Stimulated activated CD4-positive, alpha-beta T cell treated with anti-CD3 and anti-CD28 coated beads, Interleukin-2, amount 100 ng/mL, for 24 hours (primary cell): Measurements from ENCODE around the gene SLC30A2.
"Not testable (repeated sequence)": the region's sequence is repeated elsewhere in the genome, so short reads cannot be mapped to it uniquely, and the experiment has no call there.

Source experiments
- DNase-seq, 2 donors: peaks; one replicate each; pipeline ENCODE4 v3.0.0-alpha.2; 2020

The SLC30A2 gene, protein sequence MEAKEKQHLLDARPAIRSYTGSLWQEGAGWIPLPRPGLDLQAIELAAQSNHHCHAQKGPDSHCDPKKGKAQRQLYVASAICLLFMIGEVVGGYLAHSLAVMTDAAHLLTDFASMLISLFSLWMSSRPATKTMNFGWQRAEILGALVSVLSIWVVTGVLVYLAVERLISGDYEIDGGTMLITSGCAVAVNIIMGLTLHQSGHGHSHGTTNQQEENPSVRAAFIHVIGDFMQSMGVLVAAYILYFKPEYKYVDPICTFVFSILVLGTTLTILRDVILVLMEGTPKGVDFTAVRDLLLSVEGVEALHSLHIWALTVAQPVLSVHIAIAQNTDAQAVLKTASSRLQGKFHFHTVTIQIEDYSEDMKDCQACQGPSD

DNA sequence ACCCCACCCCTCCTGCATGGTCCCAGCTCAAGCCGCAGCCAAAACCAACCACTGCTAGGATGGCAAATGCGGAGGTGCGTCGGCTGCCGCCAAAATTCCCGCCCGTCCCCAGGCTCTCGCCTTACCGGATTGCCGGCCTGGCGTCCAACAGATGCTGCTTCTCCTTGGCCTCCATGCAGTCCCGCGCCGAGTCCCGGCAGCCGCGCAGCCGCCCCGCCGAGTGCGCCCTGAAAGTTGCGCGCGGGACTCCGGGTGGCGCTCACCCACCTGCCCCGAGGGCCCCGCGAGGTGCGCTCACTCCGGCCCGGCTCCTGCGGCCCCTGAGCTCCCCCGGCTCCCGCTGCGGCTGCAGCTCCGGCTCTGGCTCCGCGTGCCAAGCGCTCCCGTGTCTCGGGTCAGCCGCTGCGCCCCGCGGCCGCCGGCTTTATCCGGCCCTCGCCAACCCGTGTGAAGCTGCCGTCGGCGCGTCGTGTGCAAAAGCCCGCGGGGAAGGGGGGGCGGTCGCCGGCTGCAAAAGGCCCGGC, at the start of gene SLC30A2:
TSS of gene SLC30A2 (minus strand) at position 397 of the 524 bp plus-strand sequence. CDS start at position 175, 222 bp downstream.
- DNase-seq: peak in 1 of 2 donors; percentile 15

DNA sequence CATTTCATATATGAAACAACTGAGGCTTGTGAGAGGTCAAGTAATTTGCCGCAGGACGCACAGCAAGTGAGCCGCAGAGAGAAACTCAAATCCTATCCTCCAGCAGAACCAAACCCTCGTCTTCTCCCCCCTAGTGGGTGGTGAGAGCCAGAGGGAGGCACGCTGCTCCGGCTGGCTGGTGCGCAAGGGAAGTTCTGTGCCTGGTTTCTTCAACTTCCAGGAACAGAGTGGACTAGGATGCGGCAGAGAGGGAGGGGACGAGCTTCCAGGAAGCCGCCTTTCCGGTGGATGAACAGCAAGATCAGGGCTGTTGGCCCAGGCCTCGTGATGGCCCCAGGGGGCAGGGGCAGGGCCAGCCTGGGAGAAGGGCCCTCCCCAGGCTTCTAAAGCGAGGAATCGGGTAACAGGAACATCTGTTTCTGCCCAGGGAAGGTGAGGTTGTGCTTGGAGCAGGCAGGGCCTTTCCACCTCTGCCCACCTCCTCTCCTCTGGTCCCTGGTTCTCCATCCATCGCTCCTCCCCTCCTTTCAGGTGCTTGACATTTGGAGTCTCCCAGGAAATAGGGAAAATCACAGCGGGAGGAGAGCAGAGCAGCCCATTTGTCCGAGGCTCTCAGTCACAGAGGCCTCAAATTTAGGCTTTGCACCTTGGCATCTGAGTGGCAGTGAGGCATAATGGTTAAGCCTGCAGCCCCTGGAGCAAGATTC, 48.9 kb upstream of the SLC30A2 start:
- no peak for DNase-seq

DNA sequence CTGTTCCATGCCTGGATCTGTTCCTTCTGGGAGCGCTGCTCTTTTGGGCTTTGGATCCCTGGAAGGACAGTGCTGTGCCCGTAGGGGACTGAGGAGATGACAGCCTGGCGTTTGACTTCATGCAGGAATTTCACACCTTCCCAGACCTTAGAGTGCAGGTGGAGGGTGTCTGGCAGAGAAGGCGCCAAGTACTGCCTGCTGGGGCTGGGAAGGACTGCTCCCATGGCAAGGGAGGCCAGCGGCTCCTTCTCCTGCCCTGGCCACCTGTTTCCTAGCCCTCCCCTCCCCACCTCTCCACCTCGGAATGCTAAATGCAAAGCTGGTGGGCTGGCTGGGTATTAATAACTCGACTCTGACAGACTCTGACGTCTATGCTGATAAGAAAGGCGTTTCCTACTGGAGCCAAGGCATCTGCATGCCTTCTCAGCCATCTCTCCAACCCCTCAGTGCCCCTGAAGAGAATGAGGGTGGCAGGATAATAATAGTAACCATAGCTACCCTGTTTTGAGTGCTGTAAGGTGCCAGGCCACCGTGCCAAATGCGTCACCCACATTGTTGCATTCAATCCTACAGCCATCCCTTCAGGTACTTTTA, 48.3 kb upstream of the SLC30A2 start:
- no peak for DNase-seq

DNA sequence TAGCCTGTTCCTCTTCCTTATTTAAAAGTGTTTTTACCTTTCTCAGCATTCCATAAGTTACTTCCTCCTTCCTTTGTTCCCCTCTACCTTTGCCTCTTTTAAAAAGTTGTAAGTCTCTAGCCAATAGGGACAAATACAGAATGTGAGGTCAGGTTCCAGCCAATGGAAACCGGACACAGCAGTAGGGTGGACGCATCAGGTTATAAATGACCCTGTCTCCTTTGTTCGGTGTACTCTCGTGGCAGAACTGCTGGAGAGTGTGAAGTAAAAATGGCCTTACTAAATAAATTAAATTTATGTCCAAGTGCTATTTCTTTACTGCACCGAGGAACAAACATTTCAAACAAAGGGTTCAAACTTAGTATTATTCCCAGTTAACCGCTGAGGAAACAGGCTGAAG, 47.7 kb upstream of the SLC30A2 start:
- not testable (repeated sequence) for DNase-seq

DNA sequence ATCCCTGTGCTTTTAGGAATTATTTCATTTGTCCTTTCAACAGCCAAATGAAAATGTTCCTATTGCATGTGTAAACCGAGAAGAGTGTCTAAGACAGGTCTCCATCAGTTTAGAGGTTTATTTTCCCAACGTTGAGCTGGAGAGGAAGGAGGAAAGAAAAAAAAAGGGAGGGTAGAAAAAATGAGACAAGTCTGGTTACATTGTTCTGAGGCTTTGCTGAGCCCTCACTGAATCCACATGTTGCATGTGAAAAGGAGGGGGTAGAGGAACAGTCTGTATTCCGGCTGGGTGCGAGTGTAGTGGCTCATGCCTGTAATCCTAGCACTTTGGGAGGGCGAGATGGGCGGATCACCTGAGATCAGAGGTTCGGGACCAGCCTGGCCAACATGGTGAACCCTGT, 46.5 kb upstream of the SLC30A2 start:
- no peak for DNase-seq

DNA sequence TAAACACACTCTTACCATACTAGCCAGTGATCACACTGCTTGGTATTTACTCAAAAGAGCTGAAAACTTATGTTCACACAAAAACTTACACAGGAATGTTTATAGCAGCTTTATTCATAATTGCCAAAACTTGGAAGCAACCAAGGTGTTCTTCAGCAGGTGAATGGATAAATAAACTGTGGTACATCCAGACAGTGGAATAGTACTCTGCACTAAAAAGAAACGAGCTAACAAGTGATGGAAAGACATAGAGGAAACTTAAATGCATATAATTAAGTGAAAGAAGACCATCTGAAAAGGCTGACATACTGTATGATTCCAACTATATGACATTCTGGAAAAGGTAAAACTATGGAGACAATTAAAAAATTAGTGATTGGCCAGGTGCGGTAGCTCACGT, 45.0 kb upstream of the SLC30A2 start:
- no peak for DNase-seq

DNA sequence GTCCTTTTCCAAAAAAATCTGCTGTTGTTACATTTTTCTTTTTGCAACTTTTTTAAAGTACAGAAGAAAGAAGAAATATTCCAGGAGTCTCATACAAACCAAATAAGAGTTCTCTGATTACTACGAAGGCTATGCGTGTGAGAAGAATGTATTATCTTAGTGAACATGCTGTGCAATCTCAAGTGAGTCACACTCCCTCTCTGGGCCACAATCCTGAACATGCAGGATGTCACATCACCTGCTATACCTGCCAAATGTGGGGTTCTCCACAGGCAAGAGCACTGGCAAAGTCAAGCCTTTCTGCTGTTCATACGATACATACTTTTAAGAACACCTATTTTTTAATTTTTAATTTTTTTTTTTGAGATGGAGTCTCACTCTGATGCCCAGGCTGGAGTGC, 43.2 kb upstream of the SLC30A2 start:
- DNase-seq: no peak

DNA sequence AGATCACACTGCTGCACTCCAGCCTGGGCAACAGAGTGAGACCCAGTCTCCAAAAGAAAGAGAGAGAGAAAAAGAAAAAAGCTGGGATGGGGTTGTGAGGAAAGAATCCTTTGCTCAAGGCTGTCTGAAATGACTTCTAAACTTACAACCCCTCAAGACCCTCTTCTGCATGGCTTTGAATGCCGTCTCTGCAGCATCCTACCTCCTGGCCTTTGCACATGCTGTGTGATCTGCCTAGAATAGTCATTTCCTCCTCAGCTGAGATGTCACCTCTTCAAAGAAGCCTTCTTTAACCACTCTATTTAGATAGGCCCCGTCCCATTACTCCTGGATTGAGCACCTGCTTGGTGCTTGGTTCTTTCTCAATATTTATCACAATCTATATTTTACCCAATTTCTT, 38.9 kb upstream of the SLC30A2 start:
- DNase-seq: no peak

DNA sequence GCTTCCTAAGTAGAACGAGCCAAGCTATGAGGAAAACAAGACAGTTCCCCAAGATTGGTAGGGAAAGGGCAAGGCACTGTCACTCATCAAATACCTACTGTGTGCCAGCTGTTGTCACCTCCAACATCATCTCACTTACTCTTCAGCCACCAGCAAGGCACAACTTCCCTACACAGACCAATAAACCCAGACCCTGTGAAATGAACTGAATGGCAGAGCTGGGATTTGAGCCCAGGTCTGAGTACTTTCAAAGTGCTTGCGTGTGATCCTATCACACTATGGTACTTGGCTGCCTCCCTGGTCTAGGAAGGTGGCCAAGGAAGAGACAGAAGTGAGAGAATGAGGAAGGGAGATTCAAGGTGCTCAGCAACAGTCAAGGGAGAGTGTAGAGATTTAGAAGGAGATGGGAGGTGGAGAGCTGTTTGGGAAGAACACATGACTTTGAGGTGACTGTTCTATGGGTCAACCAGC, 38.2 kb upstream of the SLC30A2 start:
- no peak for DNase-seq

DNA sequence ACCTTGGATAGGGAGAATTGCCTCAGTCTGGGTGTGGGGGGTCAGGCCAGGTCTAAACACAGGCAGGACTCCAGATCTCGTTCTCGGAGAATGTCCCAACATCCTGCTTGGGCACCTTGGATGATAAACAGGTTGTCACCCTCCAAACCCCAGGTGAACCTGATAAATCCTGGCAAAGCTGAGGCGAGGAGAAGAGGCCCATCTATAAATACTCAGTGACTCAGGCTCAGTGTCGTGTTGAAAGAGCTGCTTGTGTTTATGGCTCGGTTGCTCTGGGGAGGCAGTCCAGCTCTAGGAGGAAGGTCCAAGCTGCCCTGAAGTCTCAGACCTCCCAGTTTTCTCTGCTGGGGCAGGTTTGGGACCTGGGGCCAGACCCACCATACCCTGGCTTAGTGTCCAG, 37.3 kb upstream of the SLC30A2 start:
- no peak for DNase-seq

DNA sequence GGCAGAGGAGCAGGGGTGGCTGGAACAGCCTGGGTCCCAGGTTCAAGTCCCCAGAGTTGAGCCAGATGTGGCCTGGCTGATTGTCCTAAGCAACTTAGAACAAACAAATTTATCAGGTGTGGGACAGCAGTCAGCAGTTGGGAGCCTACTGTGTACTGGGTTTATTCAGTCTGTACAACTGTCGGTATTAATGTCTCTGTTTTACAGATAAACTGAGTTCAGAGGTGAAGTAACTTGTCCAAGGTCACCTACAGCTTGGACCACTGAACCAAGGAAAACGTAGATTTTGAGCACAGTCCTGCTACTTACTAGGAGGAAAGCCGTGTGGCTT, 36.1 kb upstream of the SLC30A2 start:
- DNase-seq: no peak

DNA sequence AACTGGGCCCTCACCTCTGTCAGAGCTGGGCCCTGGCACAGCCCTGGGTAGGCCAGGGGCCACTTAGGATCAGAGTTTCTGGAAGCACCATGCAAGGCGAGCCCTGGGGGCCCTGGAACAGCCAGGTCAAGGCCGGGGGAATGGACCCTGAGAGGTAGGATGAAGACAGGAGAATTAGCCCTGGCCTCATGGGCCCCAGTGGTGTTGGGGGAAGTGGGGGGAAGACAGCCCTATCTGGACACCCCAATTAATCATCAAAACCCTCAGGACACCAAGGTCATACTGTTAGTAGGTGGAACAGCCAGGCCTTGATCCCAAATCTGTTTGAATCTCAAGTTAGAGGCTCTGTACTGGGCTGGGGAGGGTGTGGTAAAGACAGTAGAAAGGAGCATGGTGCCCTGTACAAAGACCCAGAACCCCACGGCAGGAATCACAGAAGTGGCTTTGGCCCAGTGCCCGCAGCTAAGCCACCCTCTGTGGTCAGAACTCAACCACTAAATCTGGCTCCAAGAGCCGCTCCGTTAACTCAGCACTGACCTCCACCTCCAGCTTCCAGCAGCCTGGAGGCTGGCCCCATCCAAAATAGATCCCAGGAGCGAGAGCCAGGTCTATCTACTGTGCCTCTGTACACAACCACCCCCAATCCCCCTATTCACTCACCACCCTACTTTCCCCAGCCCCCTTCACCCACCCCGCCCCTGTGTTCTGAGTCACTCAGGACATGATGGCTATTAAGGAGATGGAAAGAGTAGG, 35.5 kb upstream of the SLC30A2 start:
- no peak for DNase-seq

DNA sequence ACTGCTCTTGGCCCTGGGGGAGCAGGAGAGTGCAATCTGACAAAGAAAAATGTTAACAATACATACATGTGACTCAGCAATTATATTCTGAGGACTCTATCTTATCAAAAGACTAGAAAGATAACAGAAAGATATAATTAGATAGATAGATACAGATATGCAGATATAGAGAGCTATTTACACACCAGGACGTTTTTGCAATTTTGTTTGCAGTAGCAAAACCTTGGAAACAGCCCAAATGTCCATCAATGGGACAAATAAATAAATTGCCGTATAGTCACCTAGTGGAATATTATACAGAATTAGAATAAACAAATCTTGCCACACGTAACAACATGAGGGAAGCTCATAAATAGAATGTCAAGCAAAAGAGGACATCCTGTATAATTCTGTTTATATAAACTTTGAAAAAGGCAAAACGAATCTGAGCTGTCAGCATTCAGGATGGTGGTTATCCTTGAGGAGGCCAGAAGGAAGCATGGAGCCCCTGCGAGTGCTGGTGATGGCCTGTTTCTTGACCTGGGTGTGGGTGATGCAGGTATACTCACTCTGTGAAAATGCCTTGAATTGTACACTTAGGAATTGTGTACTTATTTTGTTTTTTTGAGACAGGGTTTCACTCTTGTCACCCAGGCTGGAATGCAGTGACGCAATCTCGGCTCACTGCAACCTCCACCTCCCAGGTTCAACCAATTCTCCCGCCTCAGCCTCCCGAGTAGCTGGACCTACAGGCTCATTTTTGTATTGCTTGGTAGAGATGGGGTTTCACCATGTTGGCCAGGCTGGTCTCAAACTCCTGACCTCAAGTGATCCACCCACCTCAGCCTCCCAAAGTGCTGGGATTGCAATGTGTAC, 34.3 kb upstream of the SLC30A2 start:
- DNase-seq: no peak

DNA sequence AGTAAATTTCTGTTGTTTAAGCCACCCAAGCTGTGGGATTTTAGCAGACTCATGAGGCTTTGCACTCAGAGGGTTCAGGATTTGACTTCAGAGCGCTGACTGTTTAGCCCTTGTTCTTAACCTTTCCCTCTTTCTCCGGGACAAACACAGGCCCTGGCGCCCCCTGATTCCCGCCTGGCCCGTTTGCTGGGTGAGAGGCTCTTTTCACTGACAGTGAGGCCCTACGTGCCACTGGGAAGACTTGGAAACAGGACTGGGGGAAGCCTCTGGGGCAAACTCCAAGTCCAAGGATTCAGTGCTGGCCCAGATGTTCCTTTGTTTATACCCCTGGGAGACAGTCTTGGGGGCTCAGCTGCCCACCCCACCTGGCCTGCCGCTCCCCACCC, 33.3 kb upstream of the SLC30A2 start:
- DNase-seq: no peak

DNA sequence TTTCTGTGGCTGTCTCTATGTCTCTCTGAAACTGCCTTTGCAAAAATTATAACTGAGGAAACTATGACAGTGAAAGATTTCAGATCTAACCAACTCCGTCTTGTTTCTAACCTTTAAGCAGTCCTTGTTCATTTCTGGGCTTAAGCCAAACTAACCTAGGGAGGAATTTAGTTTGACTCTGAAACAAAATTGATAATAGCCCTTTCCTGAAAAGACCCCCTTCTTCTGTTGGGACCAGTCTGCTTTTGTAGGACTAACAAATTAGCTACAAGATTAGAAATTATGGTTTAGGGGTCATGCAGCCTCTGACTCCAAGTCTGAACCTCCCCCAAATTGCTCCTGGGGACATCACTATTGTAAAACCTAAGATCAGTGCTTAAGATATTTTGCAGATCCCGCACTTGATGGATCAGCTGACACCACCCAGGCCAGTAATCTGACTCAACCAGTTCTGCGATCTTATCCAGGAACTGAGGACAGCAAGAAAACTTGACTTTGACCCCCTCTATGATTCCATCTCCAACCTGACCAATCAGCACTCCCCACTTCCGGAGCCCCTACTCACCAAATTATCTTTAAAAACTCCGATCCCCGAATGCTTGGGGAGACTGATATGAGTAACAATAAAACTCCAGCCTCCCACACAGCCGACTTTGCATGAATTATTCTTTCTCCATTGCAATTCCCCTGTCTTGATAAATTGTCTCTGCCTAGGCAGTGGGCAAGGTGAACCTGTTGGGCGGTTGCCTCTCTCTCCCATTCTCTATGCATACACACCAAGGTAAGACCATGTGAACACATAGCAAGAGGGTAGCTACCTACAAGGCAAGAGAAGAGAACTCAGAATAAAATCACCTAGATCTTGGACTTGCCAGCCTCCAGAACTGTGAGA, 32.6 kb upstream of the SLC30A2 start:
- no peak for DNase-seq

DNA sequence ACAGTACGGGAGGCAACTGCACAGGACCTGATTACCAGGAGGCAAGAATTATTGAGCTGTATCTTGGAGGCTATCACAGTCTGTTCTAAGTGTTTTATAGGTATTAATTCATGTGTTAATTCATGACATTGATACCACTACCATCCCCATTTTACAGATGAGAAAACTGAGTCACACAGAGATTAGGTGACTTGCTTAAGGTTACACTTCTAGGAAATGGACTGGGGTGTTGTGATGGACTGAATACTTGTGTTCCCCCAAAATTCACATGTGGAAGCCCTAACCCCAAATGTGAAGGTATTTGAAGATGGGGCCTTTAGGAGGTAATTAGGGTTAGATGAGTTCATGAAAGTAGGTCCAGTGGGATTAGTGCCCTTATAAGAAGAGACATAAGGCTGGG, 31.6 kb upstream of the SLC30A2 start:
- DNase-seq: no peak

DNA sequence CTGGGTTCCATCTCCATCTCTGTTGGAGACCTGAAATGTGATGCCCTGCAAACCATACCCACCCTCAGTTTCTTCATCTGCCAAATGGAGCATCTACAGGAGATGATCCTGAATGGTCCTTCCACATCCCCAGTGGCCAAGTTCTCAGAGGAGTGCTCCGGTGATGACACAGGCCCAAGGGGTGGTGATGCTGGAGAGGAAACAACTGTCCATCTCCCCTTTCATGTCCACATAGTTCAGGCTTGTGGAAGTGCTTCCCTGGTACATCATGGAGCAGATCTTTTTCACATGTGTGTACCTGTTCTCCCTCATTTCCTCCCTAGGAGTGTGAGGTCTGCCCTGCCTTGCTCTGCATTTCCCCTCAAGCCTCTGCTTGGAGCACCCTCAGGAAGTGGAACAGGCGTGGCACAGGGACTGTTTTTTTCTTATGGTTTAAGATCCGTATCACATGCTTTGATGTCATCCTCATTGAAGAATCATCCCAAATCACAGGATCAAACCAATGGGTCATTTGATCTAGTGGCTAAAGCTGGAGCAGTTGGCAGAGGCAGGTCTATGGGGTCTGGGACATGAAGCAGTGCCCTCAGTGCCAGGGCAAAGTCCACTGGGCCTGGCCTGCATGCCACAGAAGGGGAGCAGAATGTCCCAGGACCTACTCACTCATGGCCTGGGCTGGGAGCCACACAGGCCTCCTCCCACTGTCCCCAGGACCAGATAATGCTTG, 29.7 kb upstream of the SLC30A2 start:
- DNase-seq: no peak

DNA sequence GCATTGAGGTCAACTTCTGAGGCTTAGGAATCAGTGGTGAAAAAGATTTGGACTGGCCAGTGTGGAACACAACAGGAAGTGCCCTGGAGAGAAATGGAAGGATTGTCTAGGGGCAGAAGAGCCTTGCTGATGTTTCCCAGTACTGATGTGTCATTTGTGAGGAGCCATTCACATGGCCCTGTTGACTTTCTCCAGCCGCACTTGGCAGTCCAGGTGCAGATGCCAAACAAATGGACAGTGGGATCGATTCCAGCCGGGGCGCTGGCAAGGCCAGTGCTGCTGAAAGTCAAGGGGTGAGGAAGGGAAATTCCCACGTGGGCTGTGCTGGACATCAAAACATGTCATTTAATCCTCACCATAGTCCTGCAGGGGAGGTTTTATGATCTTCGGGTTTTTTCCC, 26.4 kb upstream of the SLC30A2 start:
- no peak for DNase-seq

DNA sequence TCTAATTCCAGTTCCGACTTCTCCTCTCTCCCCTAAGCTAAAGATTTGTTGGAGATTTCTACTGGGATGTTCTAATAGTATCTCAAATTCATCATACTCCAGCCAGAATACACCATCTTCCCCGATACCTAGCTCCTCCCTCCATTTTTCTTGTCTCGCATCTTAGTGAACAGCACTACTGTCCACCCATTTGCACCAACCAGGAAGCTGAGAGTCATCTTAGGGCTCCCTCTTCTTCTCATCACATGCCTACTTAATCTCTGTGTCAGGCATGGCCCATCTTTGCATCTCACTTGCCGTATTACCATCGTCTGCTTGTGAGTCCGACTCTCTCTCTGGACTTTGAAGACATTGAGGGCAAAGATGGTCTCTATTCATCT, 25.0 kb upstream of the SLC30A2 start:
- no peak for DNase-seq

DNA sequence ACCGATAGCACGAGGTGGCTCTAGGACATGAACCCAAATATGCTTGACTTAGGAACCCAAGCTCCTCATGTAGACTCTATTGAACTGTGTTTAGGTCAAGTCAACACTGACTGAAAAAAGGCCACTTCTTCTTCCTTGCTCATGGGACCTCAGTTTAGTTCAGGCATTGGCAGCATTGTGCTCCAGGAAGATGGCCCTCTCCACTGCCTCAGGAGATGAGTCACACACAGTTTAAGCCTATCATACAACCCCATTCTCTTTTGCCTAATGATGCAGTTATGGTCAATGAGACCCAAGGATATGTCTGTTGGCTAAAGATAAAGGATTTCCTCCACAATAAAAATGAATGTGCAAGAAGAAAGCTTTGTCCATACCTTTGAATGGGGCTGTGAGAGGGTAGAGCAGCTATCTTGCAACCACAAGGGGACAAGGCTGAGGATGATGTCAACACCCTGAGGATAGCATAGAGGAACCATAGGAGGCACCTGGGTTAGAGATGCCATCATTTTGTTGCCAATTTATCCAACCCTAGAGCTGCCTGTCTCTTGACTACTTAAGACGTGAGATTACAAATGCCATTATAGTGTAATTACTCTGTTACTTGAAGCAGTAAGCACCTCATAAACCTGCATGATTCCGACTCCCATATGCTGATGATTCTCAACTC, 24.5 kb upstream of the SLC30A2 start:
- no peak for DNase-seq
